Right forelimb (tissue), 1 donor: ENCODE measurements around the gene CASR.

Experiments used
- DNase-seq: peaks from one replicate; pipeline ENCODE4 v3.0.0-alpha.2; 2018

The CASR gene

GRCh38 chr3:122263058-122263457 is 79.6 kb downstream of the CASR start:
- no peak for DNase-seq

DNA sequence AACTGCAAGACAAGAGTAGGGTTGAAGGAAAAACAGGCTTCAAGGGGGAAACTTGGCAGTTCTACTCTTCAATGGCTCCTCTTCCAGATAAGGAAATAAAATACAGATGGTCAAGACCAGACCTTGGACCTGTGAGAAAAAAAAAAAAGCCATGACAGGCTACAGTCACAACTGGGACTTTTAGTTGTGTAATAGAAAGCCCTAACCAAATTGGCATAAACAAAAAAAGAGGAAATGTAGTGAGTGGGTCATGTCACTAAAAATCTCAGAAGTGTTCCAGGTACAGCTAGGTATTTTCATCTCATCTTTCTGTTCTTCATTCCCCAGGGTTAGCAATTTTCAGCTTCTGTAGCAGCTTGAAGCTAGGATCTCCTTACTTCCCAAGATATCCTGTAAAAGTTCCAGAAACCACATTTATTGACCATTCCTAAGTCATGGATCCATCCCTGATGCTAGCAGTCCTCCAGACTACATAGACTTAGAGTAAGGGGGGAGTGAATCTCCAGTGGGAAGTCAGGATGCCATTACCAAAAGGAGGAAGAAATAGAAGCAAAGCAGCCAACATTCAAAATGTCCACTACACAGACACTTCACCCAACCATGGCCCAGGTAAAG is 80.6 kb downstream of the CASR start:
- no peak for DNase-seq

GRCh38 chr3:122265957-122266356 is 82.5 kb downstream of the CASR start:
- DNase-seq = no peak

- no peak for DNase-seq
Measured at GRCh38 chr3:122268257-122269024, 85.0 kb downstream of the CASR start.

- DNase-seq = no peak
Measured at GRCh38 chr3:122269045-122269444, 85.6 kb downstream of the CASR start.

GRCh38 chr3:122271246-122271898 is 87.9 kb downstream of the CASR start:
- DNase-seq = no peak

DNA sequence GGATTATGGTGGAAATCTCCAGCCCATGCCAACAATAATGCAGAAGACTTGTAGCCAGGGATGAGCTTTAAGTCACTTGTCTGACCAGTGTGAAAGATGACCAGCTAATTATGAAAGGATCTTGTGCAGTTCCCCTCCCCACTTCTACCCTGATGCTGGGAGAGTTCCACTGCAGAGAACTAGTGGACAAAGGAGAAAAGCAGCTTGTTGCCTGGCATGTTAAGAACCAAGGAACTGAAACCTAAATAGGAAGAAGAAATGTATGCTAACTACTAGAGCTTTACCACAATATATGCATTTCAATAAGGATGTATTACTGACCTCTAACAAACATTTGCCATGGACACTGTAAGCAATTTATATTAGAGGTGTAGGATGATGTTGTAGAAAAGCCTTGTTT is 89.4 kb downstream of the CASR start:
- DNase-seq = no peak

DNA sequence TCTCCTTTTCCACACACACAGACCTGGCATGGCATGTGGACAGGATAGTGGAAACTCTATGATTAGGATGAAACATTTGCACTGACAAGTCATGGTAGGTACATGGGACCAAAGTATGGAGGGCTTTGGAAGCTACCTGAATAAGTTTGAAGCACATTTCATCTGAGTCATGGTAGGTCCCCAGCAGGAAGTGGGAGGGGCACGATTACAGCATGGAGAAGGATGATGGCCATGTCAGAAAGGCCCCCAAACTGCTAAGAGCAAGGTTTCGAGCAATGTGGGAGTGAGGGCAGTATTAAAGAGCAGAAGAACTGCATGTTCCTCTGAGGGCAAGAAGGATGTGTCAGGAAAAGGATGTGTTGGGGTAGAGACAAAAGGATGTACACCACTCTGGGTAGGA is 90.0 kb downstream of the CASR start:
- DNase-seq = no peak

GRCh38 chr3:122281891-122282290 is 98.4 kb downstream of the CASR start:
- no peak for DNase-seq

GRCh38 chr3:122283796-122284445 is 100.5 kb downstream of the CASR start:
- no peak for DNase-seq

GRCh38 chr3:122284486-122284885 is 101.0 kb downstream of the CASR start:
- no peak for DNase-seq

GRCh38 chr3:122294359-122294758 is 110.9 kb downstream of the CASR start:
- DNase-seq = no peak

DNA sequence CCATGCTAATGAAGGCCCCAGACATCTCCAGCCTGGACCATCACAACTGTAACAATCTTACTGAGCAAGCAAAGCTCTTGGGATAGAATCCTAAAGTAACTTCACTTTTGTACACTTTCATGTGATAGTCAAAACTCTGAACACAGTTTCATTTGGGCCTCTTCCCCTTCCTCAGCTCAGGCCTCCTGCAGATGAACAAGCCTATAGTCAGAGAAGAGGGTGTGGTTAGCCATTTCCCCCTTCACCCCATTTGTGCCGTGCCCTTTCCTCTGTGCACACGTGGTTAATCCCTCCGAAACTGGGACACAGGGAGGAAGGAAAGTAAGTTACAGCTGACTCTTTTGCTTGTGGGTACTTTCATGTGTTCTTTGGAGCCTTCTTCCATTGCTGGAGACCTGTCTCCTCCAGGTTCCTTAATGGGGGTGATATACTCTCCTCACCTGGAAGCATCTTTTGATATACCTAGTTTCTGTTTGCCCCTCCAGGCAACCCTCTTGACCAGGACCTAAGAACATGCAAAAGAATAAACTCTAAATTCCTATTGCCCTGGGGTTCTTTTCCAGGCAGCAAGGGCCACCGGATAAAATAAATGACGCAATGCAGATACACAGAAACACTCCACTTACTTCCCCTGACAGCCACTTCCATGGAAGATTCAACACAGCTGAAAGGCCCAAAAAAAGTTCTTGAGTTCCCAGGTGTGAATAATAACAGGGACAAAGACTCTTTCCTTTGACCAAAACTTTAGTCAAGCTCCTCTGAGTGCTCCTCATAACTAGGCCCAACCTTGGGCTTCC is 112.0 kb downstream of the CASR start:
- DNase-seq = no peak

- DNase-seq = no peak
Measured at GRCh38 chr3:122298239-122298638, 114.8 kb downstream of the CASR start.

GRCh38 chr3:122299215-122299614 is 115.7 kb downstream of the CASR start:
- no peak for DNase-seq

- no peak for DNase-seq
Measured at GRCh38 chr3:122299872-122300460, 116.5 kb downstream of the CASR start.

- no peak for DNase-seq
Measured at GRCh38 chr3:122301063-122301462, 117.6 kb downstream of the CASR start.

DNA sequence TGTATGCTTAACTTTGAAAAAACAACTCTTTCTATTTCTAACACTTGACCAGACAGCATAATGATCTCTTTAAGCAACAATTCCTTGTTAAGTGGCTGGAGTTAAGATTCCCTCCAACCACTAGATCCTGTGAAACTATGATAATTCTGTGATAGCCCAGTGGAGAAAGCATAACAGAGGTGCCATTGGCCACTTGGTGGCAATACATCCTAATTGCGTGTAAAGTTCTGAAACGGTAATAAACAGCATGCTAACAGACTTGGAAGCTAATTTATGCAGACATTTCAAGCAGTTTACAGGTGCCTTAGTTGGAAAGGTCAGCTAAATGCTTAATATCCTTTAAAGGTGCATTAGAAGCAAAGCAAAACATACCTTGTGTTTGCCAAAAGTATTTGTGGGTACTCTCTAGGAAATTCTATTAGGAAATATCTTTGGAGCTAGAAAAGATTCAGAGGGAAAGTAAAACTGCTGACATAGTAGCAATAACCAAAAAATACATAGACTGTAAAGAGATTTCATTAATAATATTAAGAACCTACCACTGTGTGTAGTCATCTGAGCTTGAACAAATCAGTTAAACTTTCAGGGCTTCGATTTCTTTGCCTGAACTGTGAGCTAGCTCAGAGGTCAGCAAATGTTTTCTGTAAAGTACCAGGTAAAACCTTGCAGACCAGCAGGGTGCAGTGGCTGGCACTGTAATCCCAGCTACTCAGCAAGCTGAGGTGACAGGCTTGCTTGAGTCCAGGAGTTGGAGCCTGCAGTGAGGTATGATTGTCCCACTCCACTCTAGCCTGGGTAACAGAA is 122.6 kb downstream of the CASR start:
- no peak for DNase-seq

DNA sequence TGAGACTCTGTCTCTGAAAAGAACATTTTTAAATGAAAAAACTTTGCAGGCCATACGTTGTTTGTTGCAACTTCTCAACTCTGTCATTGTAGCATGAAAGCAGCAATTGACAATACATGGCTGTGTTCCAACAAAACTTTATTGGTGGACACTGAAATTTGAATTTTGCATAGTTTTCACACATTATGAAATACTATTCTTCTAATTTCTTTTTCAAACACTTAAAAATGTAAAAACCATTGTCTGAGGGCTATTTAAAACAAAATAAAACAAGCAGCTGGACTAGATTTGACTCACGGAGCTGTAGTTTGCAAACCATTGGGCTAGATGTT is 123.1 kb downstream of the CASR start:
- DNase-seq = no peak

- no peak for DNase-seq
Measured at GRCh38 chr3:122307094-122307687, 123.7 kb downstream of the CASR start.

DNA sequence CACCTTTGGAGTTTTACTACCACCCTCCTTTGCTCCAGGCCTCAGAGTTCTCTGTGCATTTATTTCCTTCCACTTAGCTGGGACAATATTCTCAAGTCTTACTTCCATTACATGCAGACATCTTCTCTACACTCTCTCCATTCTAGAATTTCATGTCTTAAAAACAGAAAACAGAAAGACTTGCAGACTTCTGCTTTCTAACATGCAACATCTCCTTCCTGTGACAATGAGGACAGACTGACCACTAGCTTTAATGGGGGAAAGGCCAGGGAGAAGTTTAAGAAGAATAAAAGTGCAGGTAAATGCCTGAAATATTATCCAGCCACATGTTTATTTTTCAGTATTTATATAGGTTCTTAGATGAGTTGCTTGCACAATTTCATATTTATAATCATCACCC is 124.5 kb downstream of the CASR start:
- no peak for DNase-seq
